K562 treated with DMSO at 1 percent for 48 hours (cell line): ENCODE measurements around the gene EDEM2. TPM values are rescaled to one million over a fixed set of nuclear protein-coding genes. Genes with fewer than 3 reads are reported as not detected.

Experiments used
- total RNA-seq: library from RNA; unstranded; fragments of 300-600 nt; gene quantifications from 2 replicates; pipeline ENCODE4 v1.2.3, GENCODE V29; 2022; ENCODE audit warnings: low replicate concordance; ENCODE audit errors: extremely low read depth

EDEM2 gene, protein sequence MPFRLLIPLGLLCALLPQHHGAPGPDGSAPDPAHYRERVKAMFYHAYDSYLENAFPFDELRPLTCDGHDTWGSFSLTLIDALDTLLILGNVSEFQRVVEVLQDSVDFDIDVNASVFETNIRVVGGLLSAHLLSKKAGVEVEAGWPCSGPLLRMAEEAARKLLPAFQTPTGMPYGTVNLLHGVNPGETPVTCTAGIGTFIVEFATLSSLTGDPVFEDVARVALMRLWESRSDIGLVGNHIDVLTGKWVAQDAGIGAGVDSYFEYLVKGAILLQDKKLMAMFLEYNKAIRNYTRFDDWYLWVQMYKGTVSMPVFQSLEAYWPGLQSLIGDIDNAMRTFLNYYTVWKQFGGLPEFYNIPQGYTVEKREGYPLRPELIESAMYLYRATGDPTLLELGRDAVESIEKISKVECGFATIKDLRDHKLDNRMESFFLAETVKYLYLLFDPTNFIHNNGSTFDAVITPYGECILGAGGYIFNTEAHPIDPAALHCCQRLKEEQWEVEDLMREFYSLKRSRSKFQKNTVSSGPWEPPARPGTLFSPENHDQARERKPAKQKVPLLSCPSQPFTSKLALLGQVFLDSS
- total RNA-seq: not detected in 2 replicates

DNA sequence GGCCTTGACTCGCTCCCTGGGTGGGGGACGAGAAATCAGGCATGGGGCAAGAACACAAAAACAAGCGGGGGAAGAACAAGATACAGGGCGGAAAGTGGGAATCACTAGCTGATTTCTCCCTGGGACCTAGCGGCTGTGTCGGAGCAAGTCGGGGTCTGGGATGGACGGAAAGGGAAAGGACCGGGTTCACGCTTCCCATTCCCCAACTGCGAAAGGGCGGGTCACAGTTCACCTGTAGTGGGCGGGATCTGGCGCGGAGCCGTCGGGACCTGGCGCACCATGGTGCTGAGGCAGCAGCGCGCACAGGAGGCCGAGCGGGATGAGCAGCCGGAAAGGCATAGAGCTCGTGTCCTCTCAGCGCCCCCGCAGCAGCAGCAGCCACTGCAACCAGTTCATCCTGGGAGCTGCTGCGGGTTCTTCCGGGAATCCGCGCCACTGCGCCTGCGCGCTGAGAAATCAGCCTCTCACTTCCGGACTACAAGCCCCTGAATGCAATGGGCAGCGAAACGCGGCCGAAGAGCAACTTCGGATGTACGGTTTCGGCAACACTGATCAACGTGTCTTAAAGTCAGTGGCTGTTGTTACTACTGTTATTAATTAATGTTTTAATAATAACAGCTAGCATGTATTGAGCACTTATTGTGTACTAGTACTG is at the start of gene EDEM2:
Gene EDEM2 (minus strand): TSS at position 417 of the 655 bp plus-strand sequence. CDS start 78 bp downstream, at position 339.

DNA sequence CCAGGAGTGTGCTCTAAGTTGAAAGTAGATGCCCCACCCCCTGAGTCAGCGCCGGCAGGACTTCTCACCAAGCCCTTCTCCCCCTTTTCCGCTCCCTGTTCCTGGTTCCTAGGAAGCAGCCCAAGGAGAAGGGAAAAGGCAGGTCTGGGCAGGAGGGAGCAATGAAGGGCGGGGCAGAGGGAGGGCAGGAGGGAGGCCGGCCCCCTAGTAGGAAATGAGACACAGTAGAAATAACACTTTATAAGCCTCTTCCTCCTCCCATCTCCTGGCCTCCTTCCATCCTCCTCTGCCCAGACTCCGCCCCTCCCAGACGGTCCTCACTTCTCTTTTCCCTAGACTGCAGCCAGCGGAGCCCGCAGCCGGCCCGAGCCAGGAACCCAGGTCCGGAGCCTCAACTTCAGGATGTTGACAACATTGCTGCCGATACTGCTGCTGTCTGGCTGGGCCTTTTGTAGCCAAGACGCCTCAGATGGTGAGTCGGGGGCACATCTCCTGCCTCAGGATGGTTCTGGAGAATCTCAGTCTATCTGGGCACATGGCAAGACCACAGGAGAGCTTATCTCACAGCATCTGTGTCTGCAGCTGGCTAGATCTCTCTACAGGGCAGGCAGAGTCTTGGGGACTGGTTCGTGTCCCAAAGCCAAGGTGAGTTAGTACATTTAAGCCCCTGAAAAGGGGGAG is 24.8 kb upstream of the EDEM2 start, which contains the start of gene PROCR:
Gene PROCR (plus strand): TSS at position 320 of the 681 bp plus-strand sequence. CDS start 83 bp downstream, at position 403.

DNA sequence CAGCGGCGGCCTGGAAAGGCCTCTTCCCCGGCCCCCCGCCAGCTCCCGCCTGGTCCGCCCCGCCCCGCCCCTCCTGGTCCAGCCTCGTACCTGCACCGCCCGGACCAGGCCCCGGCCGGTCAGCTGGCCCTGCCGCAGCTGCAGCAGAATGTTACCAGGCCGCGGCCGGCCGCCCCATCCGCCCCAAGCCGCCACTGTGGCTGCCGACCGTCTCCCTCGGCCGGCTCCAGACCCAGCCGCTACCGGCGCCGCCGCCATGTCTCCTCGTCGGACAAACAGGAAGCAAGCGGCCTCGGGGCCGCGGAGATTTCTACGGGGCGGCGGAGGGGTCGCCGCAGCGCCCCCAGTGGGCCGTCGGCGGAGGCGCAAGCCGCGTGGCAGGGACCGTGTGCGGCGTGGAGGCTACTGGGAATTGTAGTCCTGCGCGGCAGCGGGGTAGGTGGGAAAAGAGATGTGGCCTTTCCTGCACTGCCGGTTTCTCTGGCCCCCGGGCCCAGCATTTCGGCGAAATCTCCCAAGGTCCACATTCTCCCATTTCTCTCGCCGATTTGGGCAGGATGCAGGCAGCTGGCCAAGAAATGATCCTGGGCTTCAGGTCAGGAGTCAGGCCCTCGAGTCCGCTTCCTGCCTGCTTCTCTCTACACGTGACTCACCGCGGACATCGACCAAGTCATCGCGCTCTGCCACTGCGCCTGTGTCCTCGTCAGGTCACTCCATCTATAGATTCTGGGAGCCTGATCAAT is 54.4 kb downstream of the EDEM2 start, which contains the start of gene TRPC4AP:
Gene TRPC4AP (minus strand): TSS at position 284 of the 743 bp plus-strand sequence. CDS start 26 bp downstream, at position 258.

Other genes starting within 250 kb of the EDEM2 start
- not detected in 2 replicates for gene GSS, start 191.5 kb downstream of the EDEM2 start, total RNA-seq
- not detected in 2 replicates for gene MYH7B, start 191.5 kb downstream of the EDEM2 start, total RNA-seq
- gene TRPC4AP, start 54.5 kb downstream of the EDEM2 start, total RNA-seq: not detected in 2 replicates
- gene PROCR, start 24.7 kb upstream of the EDEM2 start, total RNA-seq: 1,138 TPM in 1 of 2 replicates, not detected in the other
- gene MMP24, start 79.4 kb upstream of the EDEM2 start, total RNA-seq: not detected in 2 replicates
- gene MMP24OS, start 130.8 kb upstream of the EDEM2 start, total RNA-seq: not detected in 2 replicates
- gene EIF6, start 137.4 kb upstream of the EDEM2 start, total RNA-seq: not detected in 2 replicates
- not detected in 2 replicates for gene FAM83C, start 145.1 kb upstream of the EDEM2 start, total RNA-seq